Measurements from ENCODE around the gene ATP23.

ATP23 gene

DNA sequence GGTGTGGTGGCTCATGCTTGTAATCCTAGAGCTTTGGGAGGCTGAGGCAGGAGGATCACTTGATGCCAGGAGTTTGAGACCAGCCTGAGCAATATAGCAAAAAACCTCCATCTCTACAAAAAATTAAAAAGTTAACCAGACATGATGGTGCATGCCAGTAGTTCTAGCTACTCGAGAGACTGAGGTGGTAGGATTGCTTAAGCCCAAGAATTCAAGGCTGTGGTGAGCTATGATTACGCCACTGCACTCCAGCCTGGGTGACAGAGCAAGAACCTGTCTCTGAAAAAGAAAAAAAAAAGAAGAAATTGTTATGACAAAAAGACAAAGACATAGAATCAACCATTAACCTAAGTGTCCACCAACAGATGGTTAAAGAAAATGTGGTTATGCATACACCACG lies 2.1 kb upstream of the ATP23 start:
- H3K4me3 ChIP-seq (ENCODE audit: low read depth, low read length) = no peak overlapping the region
- TF ChIP-seq, protein P1, sequence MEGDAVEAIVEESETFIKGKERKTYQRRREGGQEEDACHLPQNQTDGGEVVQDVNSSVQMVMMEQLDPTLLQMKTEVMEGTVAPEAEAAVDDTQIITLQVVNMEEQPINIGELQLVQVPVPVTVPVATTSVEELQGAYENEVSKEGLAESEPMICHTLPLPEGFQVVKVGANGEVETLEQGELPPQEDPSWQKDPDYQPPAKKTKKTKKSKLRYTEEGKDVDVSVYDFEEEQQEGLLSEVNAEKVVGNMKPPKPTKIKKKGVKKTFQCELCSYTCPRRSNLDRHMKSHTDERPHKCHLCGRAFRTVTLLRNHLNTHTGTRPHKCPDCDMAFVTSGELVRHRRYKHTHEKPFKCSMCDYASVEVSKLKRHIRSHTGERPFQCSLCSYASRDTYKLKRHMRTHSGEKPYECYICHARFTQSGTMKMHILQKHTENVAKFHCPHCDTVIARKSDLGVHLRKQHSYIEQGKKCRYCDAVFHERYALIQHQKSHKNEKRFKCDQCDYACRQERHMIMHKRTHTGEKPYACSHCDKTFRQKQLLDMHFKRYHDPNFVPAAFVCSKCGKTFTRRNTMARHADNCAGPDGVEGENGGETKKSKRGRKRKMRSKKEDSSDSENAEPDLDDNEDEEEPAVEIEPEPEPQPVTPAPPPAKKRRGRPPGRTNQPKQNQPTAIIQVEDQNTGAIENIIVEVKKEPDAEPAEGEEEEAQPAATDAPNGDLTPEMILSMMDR (IDR thresholded peaks at IDR 0.05; ENCODE audit: low read depth, low read length) = no peak

DNA sequence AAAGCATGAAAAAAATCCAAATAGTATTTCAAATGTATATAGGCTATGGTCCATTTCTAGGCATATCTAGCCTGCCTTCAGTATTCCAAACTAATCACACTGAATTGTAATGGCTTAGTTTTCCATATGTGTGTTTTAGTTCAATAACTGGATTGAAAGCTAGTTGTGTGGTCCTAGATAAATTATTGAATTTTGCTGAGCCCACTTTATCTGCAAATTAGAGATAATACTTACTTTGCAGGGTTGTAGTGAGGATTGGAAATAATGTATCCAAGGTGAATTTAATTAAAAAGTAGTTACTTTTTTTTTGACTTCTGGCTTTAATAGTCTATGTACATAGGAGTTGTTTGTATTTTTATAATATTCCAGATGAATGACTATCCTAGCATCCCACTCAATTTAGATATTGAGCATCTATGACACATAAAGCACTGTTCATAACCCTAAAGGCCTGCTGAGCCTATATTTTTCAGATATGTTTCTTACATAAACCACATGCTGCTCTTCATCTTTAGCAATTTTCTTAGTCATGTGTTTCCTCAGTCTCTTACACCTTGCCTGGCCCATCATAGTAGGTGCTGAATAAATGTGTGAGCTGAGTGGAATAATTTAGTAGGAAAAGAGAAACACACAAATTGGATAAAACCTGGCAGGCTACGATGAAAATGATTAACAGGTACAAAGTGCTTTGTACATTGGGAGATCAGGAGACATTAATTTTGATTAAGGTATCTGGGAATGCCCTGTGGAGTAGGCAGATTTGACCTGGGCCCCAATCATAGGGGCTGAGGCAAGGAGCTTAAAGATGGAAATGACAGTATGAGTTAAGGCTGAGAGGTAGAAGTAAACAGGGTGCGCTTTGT lies 1.1 kb upstream of the ATP23 start:
- TF ChIP-seq, protein P1 (IDR thresholded peaks at IDR 0.05; ENCODE audit: low read depth, low read length) = no peak
- peak overlapping the region; percentile 76 for H3K4me3 ChIP-seq (ENCODE audit: low read depth, low read length)

DNA sequence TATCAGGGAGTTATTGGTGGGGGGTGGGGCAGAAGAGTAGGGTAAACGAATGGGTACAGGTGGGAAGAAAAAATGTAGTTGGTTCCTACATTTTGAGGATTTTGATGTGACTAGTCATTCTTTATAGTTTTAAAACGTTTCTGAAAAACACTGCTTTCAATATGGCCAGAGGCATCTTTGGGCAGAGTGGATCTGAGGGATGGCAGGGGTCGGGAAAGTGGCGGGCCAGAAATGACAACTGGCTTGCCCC lies 527 bp upstream of the ATP23 start:
- TF ChIP-seq, protein P1 (IDR thresholded peaks at IDR 0.05; ENCODE audit: low read depth, low read length) = no peak
- H3K4me3 ChIP-seq (ENCODE audit: low read depth, low read length) = peak overlapping the region; percentile 76

DNA sequence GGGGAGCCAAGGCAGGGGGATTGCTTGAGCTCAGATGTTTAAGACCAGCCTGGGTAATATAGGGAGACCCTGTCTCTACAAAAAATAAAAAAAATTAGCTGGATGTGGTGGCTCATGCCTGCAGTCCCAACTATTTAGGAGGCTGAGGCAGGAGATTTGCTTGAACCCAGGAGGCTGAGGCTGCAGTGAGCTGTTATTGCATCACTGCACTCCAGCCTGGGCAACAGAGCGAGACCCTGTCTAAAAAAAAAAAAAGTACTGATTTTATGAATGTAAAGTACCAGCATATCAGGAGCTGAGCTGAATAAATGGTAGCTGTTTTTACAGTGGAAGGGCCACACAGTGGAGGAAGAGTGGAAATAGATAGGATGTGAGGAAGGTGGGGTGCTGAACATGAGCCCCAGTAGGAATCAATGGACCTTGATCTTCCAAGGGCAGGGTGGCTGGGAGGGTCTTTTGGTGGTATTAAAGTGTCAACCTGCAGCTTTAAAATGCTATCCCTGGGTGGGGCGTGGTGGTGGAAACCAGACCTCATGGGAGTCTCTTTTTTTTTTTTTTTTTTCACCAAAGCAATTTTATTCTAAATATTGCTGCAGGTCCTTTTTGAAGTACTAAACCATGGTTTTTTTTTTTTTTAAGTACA lies 2.2 kb downstream of the ATP23 start:
- TF ChIP-seq, protein P1 (IDR thresholded peaks at IDR 0.05; ENCODE audit: low read depth, low read length) = no peak
- H3K4me3 ChIP-seq (ENCODE audit: low read depth, low read length) = no peak overlapping the region

DNA sequence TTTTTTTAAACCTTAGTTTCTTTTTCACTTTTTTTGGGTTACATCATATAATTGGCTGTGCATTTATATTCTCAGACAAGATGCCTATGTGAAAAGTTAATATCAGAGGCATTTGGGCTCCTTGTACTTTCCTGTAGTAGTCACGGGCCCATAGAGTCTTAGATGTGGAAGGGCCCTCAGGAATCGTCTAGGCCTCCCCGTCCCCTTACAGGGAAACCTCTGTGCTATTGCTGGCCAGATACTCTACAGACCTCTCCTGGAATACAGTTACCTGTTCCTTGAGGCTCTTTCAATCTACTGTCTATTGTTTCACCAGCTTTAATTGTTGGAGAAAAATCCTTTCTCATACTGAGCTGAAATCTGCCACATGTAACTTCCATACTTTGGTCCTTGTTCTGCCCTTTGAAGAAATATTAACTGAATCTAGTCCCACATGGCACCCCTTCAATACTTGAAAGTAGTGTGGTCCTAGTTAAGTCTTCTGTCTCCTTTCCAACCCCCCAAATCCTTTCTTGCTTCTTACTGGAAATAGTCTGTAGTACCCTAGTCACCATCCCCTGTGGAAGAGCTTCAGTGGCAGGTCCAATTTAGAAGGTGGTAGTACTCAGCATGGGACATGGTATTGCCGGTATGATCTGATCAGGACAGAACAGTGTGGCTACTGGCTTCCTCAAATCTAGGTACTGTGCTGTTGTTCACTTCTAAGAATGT lies 3.1 kb downstream of the ATP23 start:
- H3K4me3 ChIP-seq (ENCODE audit: low read depth, low read length) = no peak overlapping the region
- TF ChIP-seq, protein P1 (IDR thresholded peaks at IDR 0.05; ENCODE audit: low read depth, low read length) = no peak

DNA sequence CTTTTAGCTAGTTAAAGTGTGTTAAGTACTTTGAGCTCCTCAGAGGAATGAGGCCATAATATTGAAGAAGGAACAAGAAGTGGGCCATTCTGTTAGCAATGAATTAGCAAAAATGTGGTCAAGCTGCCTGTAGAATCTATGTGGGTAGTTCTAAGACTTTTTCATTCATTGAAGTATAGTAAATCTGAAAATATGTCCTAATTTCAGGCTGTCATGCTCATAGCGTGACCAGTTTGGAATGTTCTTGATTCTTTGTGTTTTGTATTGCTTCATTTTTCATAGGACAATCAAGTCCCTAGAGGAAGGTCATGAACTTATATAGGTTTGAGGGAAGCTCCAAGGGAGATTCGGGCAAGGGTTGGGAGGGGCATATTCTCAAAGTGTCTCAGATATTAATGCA lies 11.4 kb downstream of the ATP23 start:
- H3K4me3 ChIP-seq (ENCODE audit: low read depth, low read length) = no peak overlapping the region
- TF ChIP-seq, protein P1 (IDR thresholded peaks at IDR 0.05; ENCODE audit: low read depth, low read length) = no peak

DNA sequence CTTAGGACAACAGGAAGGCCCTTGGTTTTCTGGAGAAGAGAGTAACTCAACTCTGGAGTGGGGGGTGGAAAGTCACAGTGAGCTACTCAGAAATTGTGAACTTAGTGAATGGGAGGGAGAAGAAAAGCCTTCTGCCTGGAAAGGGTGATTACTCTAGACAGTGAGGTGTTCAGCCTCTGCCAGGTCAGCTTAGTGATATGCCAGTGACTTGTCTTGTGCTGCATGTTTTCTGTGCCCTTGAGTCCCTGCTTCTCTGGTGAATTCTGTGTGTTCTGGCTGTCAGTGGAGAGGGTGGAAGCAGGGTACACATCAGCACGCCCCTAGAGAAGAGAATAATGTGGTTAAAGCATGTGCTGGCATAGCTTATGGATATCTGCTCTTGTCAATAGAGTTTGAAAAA lies 13.4 kb downstream of the ATP23 start:
- TF ChIP-seq, protein P1 (IDR thresholded peaks at IDR 0.05; ENCODE audit: low read depth, low read length) = no peak
- H3K4me3 ChIP-seq (ENCODE audit: low read depth, low read length) = no peak overlapping the region

Data from WI38 (cell line).